SK-N-DZ (cell line): ENCODE data around the gene LCAT.
A peak's percentile ranks its signal among the peaks of the same experiment; 100 is the strongest.
"Not testable (repeated sequence)": the region's sequence is repeated elsewhere in the genome, so short reads cannot be mapped to it uniquely, and the experiment has no call there.

Experiments
- DNase-seq: peaks from one replicate; pipeline ENCODE4 v3.0.0-alpha.2; 2015; ENCODE audit warnings: low spot score

LCAT gene

DNA sequence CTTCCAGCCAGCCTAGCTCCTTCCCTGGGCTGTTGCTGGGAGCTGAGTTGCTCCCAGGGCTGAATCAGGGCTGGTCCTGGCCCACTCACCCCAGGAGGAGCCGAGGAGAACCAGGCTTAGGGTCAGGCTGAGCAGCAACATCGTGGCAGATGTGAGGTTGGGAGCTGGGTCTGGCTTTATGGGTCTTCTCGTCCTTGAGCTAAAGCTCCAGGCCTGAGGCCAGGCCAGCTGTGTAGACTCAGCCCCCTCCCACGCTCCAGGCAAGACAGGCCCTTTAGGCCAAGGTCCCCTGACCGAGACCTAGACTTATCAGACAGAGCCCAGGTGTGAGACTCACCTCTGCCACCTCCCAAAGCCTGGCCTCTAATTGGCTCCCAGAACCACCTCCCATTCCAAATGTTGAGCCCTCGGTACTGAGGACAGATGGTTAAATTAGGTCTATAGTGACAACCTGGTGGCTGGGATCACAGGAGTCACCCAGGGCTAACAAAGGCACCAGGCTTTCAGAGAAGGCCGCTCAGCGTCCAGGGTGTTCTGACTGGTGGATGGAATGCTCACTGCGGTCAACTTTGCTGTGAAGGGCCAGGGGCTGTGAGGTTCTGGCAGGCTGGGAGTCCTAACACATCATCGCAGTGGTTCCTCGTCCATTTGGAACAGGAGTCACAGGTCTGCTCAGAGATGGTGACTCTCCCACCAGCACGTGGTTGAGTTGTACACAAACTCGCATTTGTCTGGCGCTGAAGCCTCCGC is 12.0 kb downstream of the LCAT start, which contains the start of gene CTRL:
Gene CTRL, minus strand, starts transcription at position 151 of the 750 bp plus-strand sequence. Its CDS starts 10 bp downstream, at position 141.
- DNase-seq: no peak

GRCh38 chr16:67930678-67931211 is 13.2 kb downstream of the LCAT start:
- no peak for DNase-seq

- DNase-seq: no peak
Measured at GRCh38 chr16:67930191-67930590, 13.7 kb downstream of the LCAT start.

DNA sequence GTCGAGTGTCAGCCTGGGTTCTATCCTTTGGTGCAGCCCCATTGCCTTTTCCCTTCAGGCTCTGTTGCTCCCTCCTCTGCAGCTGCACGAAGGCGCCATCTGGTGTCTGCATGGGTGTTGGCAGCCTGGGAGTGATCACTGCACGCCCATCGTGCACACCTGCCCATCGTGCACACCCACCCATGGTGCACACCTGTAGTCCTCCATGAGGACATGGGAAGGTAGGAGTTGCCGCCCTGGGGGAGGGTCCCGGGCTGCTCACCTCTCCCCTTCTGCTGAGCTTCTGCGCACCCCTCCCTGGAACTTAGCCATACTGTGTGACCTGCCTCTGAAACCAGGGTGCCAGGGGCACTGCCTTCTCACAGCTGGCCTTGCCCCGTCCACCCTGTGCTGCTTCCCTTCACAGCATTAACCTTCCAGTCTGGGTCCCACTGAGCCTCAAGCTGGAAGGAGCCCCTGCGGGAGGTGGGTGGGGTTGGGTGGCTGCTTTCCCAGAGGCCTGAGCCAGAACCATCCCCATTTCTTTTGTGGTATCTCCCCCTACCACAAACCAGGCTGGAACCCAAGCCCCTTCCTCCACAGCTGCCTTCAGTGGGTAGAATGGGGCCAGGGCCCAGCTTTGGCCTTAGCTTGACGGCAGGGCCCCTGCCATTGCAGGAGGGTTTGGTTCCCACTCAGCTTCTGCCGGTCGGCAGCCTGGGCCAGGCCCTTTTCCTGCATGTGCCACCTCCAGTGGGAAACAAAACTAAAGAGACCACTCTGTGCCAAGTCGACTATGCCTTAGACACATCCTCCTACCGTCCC is 15.2 kb downstream of the LCAT start:
- DNase-seq: peak; percentile 61

DNA sequence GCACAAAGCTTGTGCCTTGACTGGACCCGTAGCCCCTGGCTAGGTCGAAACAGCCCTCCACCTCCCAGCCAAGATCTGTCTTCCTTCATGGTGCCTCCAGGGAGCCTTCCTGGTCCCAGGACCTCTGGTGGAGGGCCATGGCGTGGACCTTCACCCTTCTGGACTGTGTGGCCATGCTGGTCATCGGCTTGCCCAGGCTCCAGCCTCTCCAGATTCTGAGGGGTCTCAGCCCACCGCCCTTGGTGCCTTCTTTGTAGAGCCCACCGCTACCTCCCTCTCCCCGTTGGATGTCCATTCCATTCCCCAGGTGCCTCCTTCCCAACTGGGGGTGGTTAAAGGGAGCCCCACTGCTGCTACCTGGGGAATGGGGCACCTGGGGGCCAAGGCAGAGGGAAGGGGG is 15.8 kb downstream of the LCAT start:
- no peak for DNase-seq

DNA sequence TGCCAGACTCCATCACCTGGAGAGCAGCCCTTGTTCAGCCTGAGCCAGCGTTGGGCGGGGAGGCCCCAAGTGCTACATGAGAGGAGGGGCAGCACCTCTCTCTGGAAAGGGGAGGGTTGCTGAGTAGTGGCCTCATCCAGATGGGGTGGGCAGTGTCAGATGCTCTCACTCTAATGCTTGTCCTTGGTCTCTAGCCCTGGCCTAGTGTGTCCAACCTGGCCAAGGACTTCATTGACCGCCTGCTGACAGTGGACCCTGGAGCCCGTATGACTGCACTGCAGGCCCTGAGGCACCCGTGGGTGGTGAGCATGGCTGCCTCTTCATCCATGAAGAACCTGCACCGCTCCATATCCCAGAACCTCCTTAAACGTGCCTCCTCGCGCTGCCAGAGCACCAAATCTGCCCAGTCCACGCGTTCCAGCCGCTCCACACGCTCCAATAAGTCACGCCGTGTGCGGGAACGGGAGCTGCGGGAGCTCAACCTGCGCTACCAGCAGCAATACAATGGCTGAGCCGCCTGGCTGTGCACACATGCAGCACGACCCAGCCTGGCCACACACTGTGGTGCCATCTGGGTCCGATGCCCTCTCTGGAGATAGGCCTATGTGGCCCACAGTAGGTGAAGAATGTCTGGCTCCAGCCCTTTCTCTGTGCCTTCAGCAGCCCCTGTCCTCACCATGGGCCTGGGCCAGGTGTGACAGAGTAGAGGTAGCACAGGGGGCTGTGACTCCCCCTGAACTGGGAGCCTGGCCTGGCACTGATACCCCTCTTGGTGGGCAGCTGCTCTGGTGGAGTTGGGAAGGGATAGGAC is 16.6 kb downstream of the LCAT start:
- no peak for DNase-seq

GRCh38 chr16:67926181-67926750 is 17.7 kb downstream of the LCAT start:
- DNase-seq: peak; percentile 68

DNA sequence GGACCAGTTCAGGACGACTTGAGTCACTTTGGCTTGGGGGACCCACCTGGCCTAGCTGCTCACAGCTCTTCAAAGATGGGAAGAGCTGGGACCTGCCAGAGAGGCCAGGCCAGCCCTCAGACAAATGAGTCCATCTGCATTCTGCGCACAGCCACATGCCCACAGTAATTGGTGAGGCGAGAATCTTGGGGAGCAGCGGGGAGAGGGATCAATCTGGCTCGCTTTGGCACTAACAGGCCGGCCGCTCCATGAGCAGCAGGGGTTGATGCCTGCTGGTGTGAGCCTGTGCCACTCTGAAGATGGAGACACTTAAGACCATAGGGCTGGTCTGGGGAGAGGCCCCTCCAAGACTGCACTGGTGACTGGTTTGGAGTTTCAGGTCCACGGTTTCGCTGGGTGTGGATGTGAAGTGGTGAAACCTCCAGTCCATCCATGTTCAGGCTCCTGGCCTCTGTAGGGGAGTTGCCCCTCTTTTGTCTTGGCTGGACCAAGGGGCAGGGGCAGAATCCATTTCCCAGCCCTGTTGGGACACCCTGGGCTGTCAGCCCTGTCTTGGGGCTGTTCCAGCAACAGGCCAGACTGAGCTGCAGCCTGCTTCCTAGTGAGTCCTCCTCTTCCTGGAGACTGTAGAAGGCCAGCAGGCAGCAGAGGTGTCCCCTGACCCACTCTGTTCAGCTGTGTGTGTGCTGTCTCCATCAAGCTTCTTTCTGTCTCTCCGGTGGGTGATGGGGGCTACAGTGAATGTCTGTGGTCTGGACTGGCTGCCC is 19.6 kb downstream of the LCAT start:
- DNase-seq: no peak

DNA sequence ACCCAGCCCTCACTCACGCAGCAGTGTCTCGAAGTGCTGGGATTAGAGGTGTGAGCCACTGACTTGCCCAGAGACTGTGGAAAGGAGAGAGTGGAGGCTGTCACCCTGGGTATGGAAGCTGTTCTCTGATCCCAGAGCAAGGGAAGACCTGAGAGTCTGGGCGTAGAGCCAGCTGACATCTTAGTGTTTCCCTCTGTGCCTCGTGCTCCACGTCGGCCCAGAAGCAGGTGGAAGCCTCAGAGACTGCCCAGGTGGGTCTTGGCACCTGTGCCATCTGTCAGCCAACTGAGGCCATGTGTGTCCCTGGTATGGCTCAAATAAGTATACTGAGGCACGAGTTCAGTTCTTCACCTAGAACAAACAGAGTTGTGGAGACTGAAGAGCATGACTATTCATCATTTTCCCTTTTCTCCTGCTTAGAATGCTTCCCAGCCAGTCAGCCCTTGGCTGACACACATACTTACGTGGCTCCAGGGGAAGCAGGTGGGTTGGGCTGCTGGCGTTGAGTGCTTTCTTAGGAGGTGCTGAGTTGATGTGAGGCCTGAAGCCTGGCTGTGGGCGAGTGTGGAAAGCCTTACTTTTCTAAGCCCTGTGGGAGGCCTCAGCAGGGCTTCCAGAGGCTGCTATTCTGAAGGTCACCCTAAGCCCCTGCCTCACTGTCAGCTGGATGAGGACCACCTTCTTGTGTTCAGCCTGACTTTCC is 20.4 kb downstream of the LCAT start:
- DNase-seq: no peak

DNA sequence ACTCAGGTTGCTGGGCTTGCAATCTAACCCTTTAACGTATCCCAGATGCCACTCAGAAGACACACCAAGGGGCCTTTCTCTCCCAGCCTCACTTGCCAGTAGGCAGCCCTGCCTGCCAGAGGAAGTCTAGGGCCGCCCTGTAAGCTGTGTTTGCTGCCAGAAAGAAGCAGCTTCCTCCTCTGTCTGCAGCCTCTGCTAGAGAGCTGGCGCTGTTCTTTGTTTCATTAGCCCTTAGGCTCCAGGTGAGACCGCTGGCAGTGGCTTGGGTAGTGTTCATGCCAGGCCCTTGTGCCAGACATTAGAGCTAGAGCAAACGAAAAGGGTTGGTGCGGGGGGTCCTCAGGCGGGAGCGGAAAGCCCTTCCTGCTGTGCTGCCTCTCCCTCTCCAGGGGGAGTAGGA is 21.2 kb downstream of the LCAT start:
- DNase-seq: no peak

DNA sequence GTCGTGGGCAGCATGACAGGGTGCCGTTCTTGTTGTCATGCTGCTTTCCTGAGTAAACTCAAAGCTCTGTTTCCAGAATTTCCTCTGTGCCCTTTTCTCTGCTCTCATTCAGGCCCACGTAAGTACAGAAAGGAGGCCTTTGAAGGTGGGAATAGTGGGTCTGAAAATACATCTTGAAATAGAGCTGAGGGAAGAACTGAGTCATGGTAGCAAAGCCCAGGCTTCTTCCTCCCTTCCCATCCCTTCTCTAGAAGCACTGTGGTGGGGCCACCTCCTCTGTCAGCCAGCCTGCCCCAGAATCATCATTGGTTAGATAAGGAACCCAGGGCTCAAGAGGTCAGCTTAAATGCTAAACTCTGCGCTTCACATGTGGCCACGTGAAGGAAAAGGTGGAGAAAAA is 21.7 kb downstream of the LCAT start:
- no peak for DNase-seq

DNA sequence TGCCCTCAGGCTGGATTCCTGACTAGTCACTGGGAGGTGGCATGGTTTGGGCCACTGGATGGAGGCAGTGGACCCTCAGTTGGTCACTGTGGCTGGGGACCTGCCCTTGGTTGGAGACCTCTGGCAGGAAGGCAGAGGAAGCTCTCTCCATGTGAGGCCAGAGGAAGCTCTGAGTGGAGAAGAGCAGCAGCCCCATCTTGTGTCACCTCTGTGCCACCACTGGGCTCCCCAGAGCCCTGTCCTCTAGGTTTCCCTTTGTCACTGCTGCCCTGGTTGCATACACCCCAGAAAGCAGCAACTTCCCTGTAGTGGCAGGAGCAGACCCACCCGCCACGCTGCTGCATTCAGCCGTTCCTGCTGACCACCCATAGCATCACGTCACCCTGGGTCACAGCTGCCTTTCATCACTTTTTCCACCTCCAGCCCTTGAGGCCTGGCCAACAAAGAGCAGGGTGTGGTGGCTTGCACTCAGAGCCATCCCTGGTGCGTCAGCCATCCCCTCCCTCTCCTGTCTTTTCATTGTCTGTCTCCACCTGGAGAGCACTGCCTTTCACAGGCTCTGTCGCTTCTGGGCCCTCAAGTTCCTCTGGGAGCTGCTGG is 24.2 kb downstream of the LCAT start:
- no peak for DNase-seq

DNA sequence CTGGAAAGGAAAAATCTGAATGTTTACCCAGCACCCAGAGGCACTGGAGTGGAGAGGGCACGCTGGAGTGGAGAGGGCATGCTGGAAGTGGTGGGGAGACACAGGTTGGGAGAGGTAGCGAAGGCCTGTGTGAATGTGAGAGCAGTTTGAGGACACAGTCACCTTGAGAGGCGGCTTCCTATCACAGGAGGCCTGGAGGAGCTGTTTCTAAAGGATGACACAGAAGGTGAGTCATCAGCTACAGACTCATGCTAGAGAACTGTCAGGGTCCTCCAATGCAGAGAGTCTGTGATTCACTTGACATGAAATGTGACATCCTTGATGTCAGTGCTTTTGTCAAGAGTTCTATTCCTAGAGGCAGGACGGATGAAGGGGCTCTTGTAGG is 26.1 kb downstream of the LCAT start:
- no peak for DNase-seq

- no peak for DNase-seq
Measured at GRCh38 chr16:67917140-67917851, 26.6 kb downstream of the LCAT start.

- DNase-seq: no peak
Measured at GRCh38 chr16:67915831-67916723, 27.8 kb downstream of the LCAT start.

DNA sequence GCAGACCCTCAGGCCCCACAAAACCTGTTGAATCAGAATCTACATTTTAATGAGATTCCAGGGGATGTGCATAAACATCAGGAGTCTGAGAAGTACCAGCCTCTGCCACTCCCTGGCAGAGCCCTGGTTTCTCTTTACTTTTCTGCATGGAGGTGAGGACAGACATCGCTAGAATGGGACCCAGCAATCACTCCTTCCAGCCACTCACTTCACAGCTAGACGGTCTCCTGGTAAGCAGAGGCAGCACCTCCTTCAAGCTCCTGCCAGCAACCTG is 28.5 kb downstream of the LCAT start:
- not testable (repeated sequence) for DNase-seq

DNA sequence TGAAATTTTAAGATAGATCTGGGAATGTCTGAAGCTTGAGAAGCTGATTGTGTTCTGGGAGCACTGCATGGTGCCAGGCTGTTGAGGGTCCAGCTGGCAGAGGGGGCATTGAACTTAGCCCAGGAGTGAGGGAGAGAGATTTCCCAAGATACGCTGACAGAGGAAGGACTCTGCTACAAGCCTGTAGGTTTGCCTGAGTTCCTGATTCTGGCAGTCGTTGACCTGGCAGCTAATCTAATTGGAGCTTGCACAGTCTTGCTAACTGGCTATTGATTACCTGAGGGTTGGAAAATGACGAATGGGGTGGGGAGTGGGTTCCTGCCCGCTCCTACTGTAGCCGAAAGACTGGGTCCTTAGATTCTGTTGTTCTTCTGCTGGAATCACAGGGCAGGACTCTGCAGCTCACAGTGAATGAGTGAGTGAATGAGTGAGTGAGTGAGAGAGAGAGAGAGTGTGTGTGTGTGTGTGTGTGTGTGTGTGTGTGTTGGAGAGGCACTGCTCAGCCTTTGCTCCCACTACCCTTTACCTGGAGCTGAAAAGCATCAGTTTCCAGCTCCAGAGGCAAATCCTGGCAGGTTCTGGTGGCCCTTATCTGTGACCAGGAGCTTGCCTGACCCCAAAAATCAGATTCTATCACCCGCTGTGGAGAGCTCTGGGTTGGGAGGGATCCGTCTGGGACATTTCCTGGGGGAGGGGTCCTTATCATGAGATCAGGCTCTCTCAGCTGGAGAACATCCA is 29.0 kb downstream of the LCAT start:
- DNase-seq: no peak

GRCh38 chr16:67910158-67910557 is 33.8 kb downstream of the LCAT start:
- no peak for DNase-seq
